Right lobe of liver (tissue), 6 donors: ENCODE measurements around the gene NT5DC3. TPM values are rescaled to one million over a fixed set of nuclear protein-coding genes. Genes with fewer than 3 reads are reported as not detected.
A peak's percentile ranks its signal among the peaks of the same experiment; 100 is the strongest.

Experiments
- ATAC-seq, 4 donors: fragments of 200-7000 bp; cut with Tn5 transposase; one replicate each; pipeline ENCODE4 v1.9.1; 2020; ENCODE audit warnings: mild to moderate bottlenecking in 4 of 4, moderate library complexity in 4 of 4
- DNase-seq, 3 donors: peaks; one replicate each; pipeline ENCODE4 v3.0.0-alpha.2; 2020
- H3K27ac ChIP-seq, 3 donors: fragments of 200-600 bp; one replicate each; pipeline ENCODE4 v1.8.0; 2022
- H3K27me3 ChIP-seq, 2 donors: fragments of 200-600 bp; one replicate each; pipeline ENCODE4 v1.8.0; 2022
- H3K36me3 ChIP-seq, 4 donors: fragments of 200-600 bp; sonication (generic) in 1 of 4; one replicate each; pipeline versions ENCODE4 v1.5.1 to v1.8.0; 2017 to 2022; ENCODE audit warnings: control low read depth in 1 of 4
- H3K4me1 ChIP-seq, 4 donors: fragments of 200-600 bp; sonication (generic) in 1 of 4; one replicate each; pipeline versions ENCODE4 v1.5.1 to v1.8.0; 2017 to 2022; ENCODE audit warnings: control low read depth in 1 of 4
- H3K4me3 ChIP-seq, 3 donors: fragments of 200-600 bp; one replicate each; pipeline ENCODE4 v1.8.0; 2022
- H3K9me3 ChIP-seq, 4 donors: fragments of 200-600 bp; sonication (generic) in 1 of 4; one replicate each; pipeline versions ENCODE4 v1.5.1 to v1.8.0; 2017 to 2022; ENCODE audit warnings: control low read depth in 1 of 4
- POLR2A ChIP-seq: fragments of 450-650 bp; IDR thresholded peaks from one replicate; pipeline ENCODE4 v1.6.1; 2017; ENCODE audit warnings: antibody characterized with exemption, mild to moderate bottlenecking
- WGBS: methylation state at CpG from one replicate; pipeline ENCODE4 v1.1.6; 2018; ENCODE audit warnings: low coverage, low lambda C conversion rate; ENCODE audit not compliant: insufficient coverage; ENCODE audit errors: missing lambda C conversion rate; 5-methylcytosine and 5-hydroxymethylcytosine counted together
- intact Hi-C, 2 donors: fragments of 100-400 bp; cut with DNase I; formaldehyde crosslinking; loops; one replicate each; pipeline versions ENCODE4 v1.11.2 to v1.14.1; 2022
- total RNA-seq, 6 experiments: library from RNA; depleted of rRNA in 2 of 6; stranded (reverse); fragments of >200 nt in 2 of 6; fragmentation: NEBNext Ultra II Directional in 3 of 6; extraction: Animal tissue kit (Norgen Biotek cat#: 25700) in 3 of 6; gene quantifications; one replicate each; pipeline versions ENCODE4 v1.1.0 to v1.2.4, GENCODE V29; 2016 to 2023
- TF ChIP-seq, protein P1 (sequence below), 4 donors: fragments of 200-600 bp in 3 of 4; fragments of 450-650 bp in 1 of 4; IDR thresholded peaks; one replicate each; pipeline versions ENCODE4 v1.5.1 to v1.8.0; 2016 to 2022; ENCODE audit warnings: antibody characterized with exemption in 4 of 4, mild to moderate bottlenecking in 2 of 4
- donor health status: DM: no; HTN: yes; CAD: no.
- donor health status: DM: no; HTN: no; CAD: no.
- donor health status: DM: no; HTN: no; CAD: no.
- donor health status: DM: no; HTN: yes; CAD: no.
- donor health status: DM: no; HTN: yes; CAD: no.

NT5DC3 gene
- total RNA-seq, 6 experiments from 2014 or later: 3.3 to 10.2 (median 6.6) TPM

- H3K27me3 ChIP-seq: no peaks in the 10 kb centered on the region
- WGBS: 78% methylated on average over 3 of the region's 3 CpGs
- TF ChIP-seq, protein P1, sequence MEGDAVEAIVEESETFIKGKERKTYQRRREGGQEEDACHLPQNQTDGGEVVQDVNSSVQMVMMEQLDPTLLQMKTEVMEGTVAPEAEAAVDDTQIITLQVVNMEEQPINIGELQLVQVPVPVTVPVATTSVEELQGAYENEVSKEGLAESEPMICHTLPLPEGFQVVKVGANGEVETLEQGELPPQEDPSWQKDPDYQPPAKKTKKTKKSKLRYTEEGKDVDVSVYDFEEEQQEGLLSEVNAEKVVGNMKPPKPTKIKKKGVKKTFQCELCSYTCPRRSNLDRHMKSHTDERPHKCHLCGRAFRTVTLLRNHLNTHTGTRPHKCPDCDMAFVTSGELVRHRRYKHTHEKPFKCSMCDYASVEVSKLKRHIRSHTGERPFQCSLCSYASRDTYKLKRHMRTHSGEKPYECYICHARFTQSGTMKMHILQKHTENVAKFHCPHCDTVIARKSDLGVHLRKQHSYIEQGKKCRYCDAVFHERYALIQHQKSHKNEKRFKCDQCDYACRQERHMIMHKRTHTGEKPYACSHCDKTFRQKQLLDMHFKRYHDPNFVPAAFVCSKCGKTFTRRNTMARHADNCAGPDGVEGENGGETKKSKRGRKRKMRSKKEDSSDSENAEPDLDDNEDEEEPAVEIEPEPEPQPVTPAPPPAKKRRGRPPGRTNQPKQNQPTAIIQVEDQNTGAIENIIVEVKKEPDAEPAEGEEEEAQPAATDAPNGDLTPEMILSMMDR (IDR thresholded peaks at IDR 0.05): no peak
- no peak for TF ChIP-seq POLR2A
- H3K9me3 ChIP-seq: no peaks in the 10 kb centered on the region
- no peaks in the 10 kb centered on the region for H3K36me3 ChIP-seq
- intact Hi-C loops: no loop called here
- DNase-seq (no peak), ATAC-seq (no peak)
- peaks cover 0 to 25% (median 11%) of the 10 kb centered on the region in 4 donors for H3K4me1 ChIP-seq
- no peak overlapping the region for H3K27ac ChIP-seq
- H3K4me3 ChIP-seq: no peak overlapping the region
Observed at GRCh38 chr12:103844305-103844704, 3.3 kb upstream of the NT5DC3 start.

DNA sequence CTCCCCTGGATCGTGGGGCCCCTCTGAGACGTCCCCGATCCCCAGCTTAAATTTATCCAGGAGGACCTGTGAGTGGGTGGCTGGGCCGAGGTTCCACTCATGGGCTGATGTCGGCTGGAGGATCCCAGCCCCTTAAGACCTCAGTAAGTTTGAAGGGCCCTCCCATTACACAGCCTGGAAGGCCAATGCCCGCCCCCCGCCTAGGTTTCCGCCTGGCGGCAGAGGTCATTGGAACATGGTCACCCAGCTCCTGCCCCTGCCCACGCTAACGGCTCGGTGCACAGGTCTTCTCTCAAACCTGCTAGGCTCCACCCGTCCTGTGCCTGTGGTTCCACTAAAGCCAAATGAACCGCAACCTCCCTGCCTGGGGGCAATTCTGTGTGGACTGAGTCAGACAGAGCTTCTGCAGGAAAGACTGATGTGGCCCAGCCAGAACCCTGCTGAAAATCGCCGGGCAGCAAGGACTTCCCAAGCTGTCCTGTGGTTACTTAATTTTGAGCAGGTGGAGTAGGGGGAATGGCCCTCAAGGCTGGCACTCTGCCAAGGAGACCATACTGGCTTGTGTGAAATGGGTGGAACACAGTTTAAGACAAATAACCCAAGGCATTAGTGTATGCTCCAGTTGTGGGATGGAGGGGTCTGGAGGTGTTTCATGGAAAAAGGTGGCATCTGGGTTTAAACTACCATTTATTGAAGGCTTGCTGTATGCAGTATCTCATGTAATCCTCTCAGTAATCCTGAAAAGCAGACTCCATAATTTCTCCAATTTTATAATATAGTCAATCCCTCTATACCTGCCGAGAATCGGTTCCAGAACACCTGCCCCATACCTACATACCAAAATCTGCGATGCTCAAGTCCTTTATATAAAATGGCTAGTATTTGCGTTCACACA is 903 bp upstream of the NT5DC3 start:
- 63% methylated on average over 3 of the region's 20 CpGs for WGBS
- TF ChIP-seq, protein P1 (IDR thresholded peaks at IDR 0.05): peak in 1 of 4 donors; percentile 21
- TF ChIP-seq POLR2A: peak; percentile 36
- Histone ChIP-seq H3K36me3 (no peaks in the 10 kb centered on the region), H3K27ac (peak overlapping the region; percentile 68 to 71 (median 71)), H3K27me3 (no peaks in the 10 kb centered on the region), H3K4me1 (peaks cover 0 to 27% (median 13%) of the 10 kb centered on the region in 4 donors), H3K4me3 (peak overlapping the region; percentile 71 to 75 (median 73)), H3K9me3 (no peaks in the 10 kb centered on the region)
- DNase-seq (peak; percentile 86 to 92 (median 87)), ATAC-seq (peak; percentile 67 to 82 (median 75))
- intact Hi-C loops: no loop called here

GRCh38 chr12:103840462-103840875 is 565 bp downstream of the NT5DC3 start:
- DNase-seq (peak in 2 of 3 donors; percentile 29 to 60), ATAC-seq (no peak)
- no peaks in the 10 kb centered on the region for H3K27me3 ChIP-seq
- H3K9me3 ChIP-seq: no peaks in the 10 kb centered on the region
- no peaks in the 10 kb centered on the region for H3K36me3 ChIP-seq
- H3K27ac ChIP-seq: no peak overlapping the region
- peaks cover 0 to 28% (median 13%) of the 10 kb centered on the region in 4 donors for H3K4me1 ChIP-seq
- peak overlapping the region; percentile 71 to 75 (median 73) for H3K4me3 ChIP-seq
- intact Hi-C loops: no loop called here
- no peak for TF ChIP-seq POLR2A
- TF ChIP-seq, protein P1 (IDR thresholded peaks at IDR 0.05): no peak
- whole genome bisulfite sequencing: 2% methylated on average over 22 of the region's 29 CpGs

DNA sequence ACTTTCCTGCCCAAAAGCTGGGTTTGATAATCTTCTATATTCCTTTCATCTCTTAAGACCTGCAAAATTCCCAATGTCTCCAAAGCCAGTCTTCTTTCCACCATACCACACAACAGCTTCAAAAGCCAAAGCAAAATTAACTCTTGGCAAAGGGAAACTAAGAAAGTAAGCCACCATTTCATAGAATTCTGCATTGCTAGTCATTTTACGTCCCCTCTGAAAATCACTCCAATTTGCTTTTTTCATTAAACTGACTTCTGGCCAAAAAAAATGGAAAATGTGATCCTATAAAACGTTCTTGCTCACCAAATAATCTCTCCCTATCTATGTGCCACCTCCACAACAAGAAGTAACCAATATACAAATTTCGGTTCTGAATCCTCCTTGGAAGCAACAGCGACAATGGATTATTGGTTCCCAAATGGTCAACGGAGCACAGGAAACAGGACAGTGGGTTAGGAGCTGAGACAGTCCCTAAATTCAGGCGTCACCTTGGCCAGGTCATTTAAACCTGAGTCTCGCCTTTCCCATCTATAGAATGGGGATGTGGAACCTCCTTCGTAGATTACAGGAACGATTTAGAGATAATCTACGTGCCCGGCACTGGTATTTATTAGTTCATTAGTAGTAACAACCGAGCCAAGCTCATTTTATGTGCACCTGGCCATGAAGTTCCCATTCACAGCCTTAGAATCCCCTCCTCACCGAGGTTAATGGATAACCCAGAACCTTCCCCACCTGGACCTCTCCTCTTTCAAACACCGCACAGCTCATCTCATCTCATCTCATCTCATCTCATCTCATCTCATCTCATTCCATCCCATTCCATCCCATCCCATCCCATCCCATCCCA is 1.2 kb downstream of the NT5DC3 start:
- 31% methylated on average over 12 of the region's 14 CpGs for WGBS
- no peaks in the 10 kb centered on the region for H3K27me3 ChIP-seq
- intact Hi-C loops: no loop called here
- peaks cover 0 to 28% (median 13%) of the 10 kb centered on the region in 4 donors for H3K4me1 ChIP-seq
- no peak for DNase-seq
- peak overlapping the region in 2 of 3 donors; percentile 71 to 75 for H3K4me3 ChIP-seq
- H3K9me3 ChIP-seq: no peaks in the 10 kb centered on the region
- no peak overlapping the region for H3K27ac ChIP-seq
- no peak for ATAC-seq
- no peak for TF ChIP-seq POLR2A
- TF ChIP-seq, protein P1 (IDR thresholded peaks at IDR 0.05): no peak
- H3K36me3 ChIP-seq: no peaks in the 10 kb centered on the region
